RWPE1 (cell line): ENCODE results near the gene PASK.

Experiments used
- CTCF ChIA-PET: fragments of 350-600 bp; sonication (Branson Sonifier 250); formaldehyde crosslinking; extraction: SDS; loops from one replicate; lab custom pipeline; 2021; lab: Yijun Ruan, JAX
- POLR2A ChIA-PET: fragments of 400-600 bp; formaldehyde crosslinking; extraction: SDS; loops from one replicate; lab custom pipeline; 2020; ENCODE audit warnings: antibody characterized with exemption; ENCODE audit not compliant: low non-redundant PET; lab: Yijun Ruan, JAX
- DNase-seq: peaks from one replicate; pipeline ENCODE4 v3.0.0; 2012; ENCODE audit warnings: low spot score
- H3K27ac ChIP-seq: fragments of 450-650 bp; 2 replicates; pipeline ENCODE4 v1.5.1; 2017
- CTCF ChIP-seq: fragments of 450-650 bp; conservative IDR thresholded peaks from 2 replicates; pipeline ENCODE4 v1.5.1; 2017; ENCODE audit warnings: low read depth, mild to moderate bottlenecking

The PASK gene

GRCh38 chr2:241084856-241085444, 64.3 kb downstream of the PASK start:
- CTCF ChIA-PET: no interaction called here
- TF ChIP-seq CTCF: no peak
- no peak for DNase-seq
- no peak overlapping the region for H3K27ac ChIP-seq
- POLR2A ChIA-PET: no interaction called here

- no peak for TF ChIP-seq CTCF
- POLR2A ChIA-PET: no interaction called here
- CTCF ChIA-PET: interaction anchor here (0.6 kb wide), 1 partner anchor 332 kb away, joined by 3 read pairs; no protein-coding TSS in a partner anchor
These were observed 66.2 kb downstream of the PASK start for GRCh38 chr2:241083091-241083415.

GRCh38 chr2:241082341-241083090, 66.8 kb downstream of the PASK start:
- POLR2A ChIA-PET: interaction anchor here (0.5 kb wide), 1 partner anchor 50 kb away, joined by 4 read pairs; no protein-coding TSS in a partner anchor
- no peak overlapping the region for H3K27ac ChIP-seq
- CTCF ChIA-PET: interaction anchor here (0.6 kb wide), 3 partner anchors 45 to 868 kb away, joined by 3 read pairs; no protein-coding TSS in a partner anchor
- DNase-seq: no peak
- TF ChIP-seq CTCF: no peak

More at GRCh38 chr2:241083091-241083415, 66.2 kb downstream of the PASK start:
- no peak overlapping the region for H3K27ac ChIP-seq
- no peak for DNase-seq

- no peak for DNase-seq
- ChIA-PET CTCF (interaction anchor here (0.6 kb wide), 2 partner anchors 44 to 869 kb away, joined by 3 read pairs; no protein-coding TSS in a partner anchor), POLR2A (interaction anchor here (0.5 kb wide), 1 partner anchor 50 kb away, joined by 4 read pairs; no protein-coding TSS in a partner anchor)
- no peak overlapping the region for H3K27ac ChIP-seq
- TF ChIP-seq CTCF: no peak
These were observed 67.5 kb downstream of the PASK start for GRCh38 chr2:241081643-241082340.

- no peak for TF ChIP-seq CTCF
- no peak for DNase-seq
- POLR2A ChIA-PET: no interaction called here
- CTCF ChIA-PET: interaction anchor here (0.8 kb wide), 1 partner anchor 488 kb away, joined by 3 read pairs; no protein-coding TSS in a partner anchor
- H3K27ac ChIP-seq: no peak overlapping the region
These were observed 68.1 kb downstream of the PASK start for GRCh38 chr2:241081190-241081642.

GRCh38 chr2:241080405-241081189, 68.7 kb downstream of the PASK start:
- POLR2A ChIA-PET: no interaction called here
- no peak for DNase-seq
- no peak overlapping the region for H3K27ac ChIP-seq
- CTCF ChIA-PET: interaction anchor here (0.8 kb wide), 1 partner anchor 488 kb away, joined by 3 read pairs; no protein-coding TSS in a partner anchor
- no peak for TF ChIP-seq CTCF
